Measurements from ENCODE around the gene MYO1A.

DNA sequence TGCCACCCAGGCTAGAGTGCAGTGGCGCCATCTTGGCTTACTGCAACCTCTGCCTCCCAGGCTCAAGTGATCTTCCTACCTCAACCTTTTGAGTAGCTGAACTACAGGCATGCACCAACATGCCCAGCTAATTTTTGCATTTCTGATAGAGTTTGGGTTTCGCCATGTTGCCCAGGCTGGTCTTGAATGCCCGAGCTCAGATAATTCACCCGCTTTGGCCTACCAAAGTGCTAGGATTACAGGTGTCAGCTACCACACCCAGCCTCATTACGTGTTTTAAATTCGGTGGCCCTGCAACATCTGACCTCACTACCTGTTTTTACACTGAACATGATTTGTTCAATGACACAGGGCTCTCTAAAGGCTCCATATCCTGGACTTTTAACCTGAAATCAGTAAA is 69.7 kb downstream of the MYO1A start:
- TF ChIP-seq EGR1 (IDR thresholded peaks at IDR 0.05; ENCODE audit: low read depth in 2 of 2) (no peak), CTCF (IDR thresholded peaks at IDR 0.05; ENCODE audit: low read depth, low read length, missing input control) (no peak), RAD21 (IDR thresholded peaks at IDR 0.05) (no peak), SP1 (IDR thresholded peaks at IDR 0.05) (no peak), MAX (IDR thresholded peaks at IDR 0.05) (no peak), TAF1 (conservative IDR thresholded peaks at IDR 0.05) (no peak), GABPA (IDR thresholded peaks at IDR 0.05 in 1 of 2, conservative IDR thresholded peaks at IDR 0.05 in 1 of 2) (no peak)
- TF ChIP-seq, protein P1, sequence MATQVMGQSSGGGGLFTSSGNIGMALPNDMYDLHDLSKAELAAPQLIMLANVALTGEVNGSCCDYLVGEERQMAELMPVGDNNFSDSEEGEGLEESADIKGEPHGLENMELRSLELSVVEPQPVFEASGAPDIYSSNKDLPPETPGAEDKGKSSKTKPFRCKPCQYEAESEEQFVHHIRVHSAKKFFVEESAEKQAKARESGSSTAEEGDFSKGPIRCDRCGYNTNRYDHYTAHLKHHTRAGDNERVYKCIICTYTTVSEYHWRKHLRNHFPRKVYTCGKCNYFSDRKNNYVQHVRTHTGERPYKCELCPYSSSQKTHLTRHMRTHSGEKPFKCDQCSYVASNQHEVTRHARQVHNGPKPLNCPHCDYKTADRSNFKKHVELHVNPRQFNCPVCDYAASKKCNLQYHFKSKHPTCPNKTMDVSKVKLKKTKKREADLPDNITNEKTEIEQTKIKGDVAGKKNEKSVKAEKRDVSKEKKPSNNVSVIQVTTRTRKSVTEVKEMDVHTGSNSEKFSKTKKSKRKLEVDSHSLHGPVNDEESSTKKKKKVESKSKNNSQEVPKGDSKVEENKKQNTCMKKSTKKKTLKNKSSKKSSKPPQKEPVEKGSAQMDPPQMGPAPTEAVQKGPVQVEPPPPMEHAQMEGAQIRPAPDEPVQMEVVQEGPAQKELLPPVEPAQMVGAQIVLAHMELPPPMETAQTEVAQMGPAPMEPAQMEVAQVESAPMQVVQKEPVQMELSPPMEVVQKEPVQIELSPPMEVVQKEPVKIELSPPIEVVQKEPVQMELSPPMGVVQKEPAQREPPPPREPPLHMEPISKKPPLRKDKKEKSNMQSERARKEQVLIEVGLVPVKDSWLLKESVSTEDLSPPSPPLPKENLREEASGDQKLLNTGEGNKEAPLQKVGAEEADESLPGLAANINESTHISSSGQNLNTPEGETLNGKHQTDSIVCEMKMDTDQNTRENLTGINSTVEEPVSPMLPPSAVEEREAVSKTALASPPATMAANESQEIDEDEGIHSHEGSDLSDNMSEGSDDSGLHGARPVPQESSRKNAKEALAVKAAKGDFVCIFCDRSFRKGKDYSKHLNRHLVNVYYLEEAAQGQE (IDR thresholded peaks at IDR 0.05), result no peak
